IPS-18a (cell line): ENCODE data around the gene LGALS3BP.
"Not testable (repeated sequence)": the region's sequence is repeated elsewhere in the genome, so short reads cannot be mapped to it uniquely, and the experiment has no call there.

ENCODE experiments used
- H3K27ac ChIP-seq: one replicate; pipeline ENCODE4 v1.5.1; 2013; ENCODE audit warnings: low read length
- H3K27me3 ChIP-seq: one replicate; pipeline ENCODE4 v1.6.1; 2013; ENCODE audit warnings: mild to moderate bottlenecking, low read length; ENCODE audit not compliant: control insufficient read depth, insufficient read depth
- H3K36me3 ChIP-seq: one replicate; pipeline ENCODE4 v1.6.1; 2013; ENCODE audit warnings: low read depth, low read length; ENCODE audit not compliant: control insufficient read depth
- H3K4me1 ChIP-seq: one replicate; pipeline ENCODE4 v1.6.1; 2013; ENCODE audit warnings: low read depth, low read length; ENCODE audit not compliant: control insufficient read depth
- H3K4me3 ChIP-seq: one replicate; pipeline ENCODE4 v1.5.1; 2013; ENCODE audit warnings: low read length
- H3K9ac ChIP-seq: one replicate; pipeline ENCODE4 v1.6.1; 2013; ENCODE audit warnings: mild to moderate bottlenecking, low read length, moderate library complexity
- H3K9me3 ChIP-seq: one replicate; pipeline ENCODE4 v1.6.1; 2013; ENCODE audit warnings: low read depth, low read length; ENCODE audit not compliant: control insufficient read depth

Gene LGALS3BP

GRCh38 chr17:78972507-78973105 lies 7.1 kb downstream of the LGALS3BP start:
- Histone ChIP-seq H3K36me3 (no peaks in the 10 kb centered on the region), H3K4me3 (no peak overlapping the region), H3K27ac (no peak overlapping the region), H3K9ac (no peak overlapping the region), H3K9me3 (no peaks in the 10 kb centered on the region), H3K27me3 (no peaks in the 10 kb centered on the region), H3K4me1 (peaks cover 5% of the 10 kb centered on the region)

DNA sequence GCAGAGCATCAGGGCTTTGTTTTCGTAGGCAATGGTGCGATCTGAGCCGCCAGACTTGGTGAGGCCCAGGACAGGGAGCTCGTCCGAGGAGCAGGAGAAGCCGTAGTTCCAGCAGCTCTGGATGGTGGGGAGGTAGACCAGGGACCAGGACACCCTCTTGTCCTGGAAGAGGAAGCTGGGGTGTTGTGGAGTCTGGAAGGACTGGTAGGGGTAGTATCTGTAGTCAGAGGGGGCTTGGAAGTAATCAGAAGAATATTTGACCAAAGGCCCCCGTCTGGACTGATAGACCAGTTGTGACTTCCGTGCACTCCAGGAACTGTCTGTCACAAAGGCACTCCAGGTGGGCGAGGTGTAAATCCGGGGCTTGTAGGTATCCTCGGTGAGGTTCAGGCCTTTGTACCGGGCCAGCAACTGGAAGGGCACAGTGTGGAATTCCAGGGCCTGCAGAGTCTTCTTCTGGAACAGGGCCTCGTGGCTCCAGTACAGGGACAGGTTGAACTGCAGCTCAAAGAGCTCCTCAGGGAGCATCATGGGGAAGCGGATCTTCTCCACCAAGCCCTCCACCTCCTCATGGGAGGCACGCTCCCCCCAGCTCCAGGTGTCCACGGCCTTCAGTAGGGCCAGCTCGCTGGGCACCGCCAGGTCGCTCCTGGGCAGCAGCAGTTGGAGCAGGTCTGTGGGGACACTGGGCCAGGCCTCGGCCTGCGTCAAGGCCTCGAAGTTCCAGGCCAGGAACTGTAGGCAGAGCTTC lies 7.8 kb downstream of the LGALS3BP start:
- Histone ChIP-seq H3K9me3 (no peaks in the 10 kb centered on the region), H3K4me3 (no peak overlapping the region), H3K27ac (no peak overlapping the region), H3K4me1 (peaks cover 5% of the 10 kb centered on the region), H3K36me3 (no peaks in the 10 kb centered on the region), H3K9ac (no peak overlapping the region), H3K27me3 (no peaks in the 10 kb centered on the region)

- Histone ChIP-seq H3K36me3 (no peaks in the 10 kb centered on the region), H3K4me1 (peaks cover 5% of the 10 kb centered on the region), H3K4me3 (no peak overlapping the region), H3K27ac (no peak overlapping the region), H3K27me3 (no peaks in the 10 kb centered on the region), H3K9ac (no peak overlapping the region), H3K9me3 (no peaks in the 10 kb centered on the region)
These were observed 8.6 kb downstream of the LGALS3BP start for GRCh38 chr17:78970834-78971755.

GRCh38 chr17:78969865-78970264 lies 9.9 kb downstream of the LGALS3BP start:
- H3K9me3 ChIP-seq = no peaks in the 10 kb centered on the region
- no peaks in the 10 kb centered on the region for H3K27me3 ChIP-seq
- H3K9ac ChIP-seq = no peak overlapping the region
- H3K4me1 ChIP-seq = peaks cover 5% of the 10 kb centered on the region
- H3K27ac ChIP-seq = no peak overlapping the region
- H3K36me3 ChIP-seq = no peaks in the 10 kb centered on the region
- no peak overlapping the region for H3K4me3 ChIP-seq

DNA sequence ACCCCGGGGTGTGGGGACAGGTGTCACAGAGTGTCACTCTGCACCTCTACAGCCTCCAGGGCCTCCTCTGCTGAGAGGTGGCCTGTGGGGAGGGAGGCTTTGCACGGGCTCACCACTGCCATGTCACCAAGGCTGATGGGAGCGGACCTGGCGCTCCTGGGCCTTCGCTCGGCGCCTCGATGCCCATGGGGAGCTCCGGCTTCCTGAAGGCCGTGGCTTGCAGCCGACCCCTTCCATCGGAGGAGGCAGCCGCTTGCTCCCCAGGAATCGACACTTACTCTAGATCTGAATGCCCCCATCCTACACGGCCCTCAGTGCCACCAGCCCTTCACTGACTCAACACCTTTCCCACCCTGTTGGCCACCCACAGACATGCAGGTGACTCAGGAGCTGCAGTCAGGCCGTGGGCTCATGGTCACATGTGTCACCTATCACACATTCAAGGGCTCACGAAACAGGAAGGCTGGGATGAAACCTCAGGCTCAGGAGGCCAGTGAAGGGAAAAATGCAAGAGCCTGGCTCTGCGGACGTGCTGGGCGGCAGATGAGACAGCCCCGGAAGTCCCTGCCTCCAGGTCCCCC lies 11.9 kb downstream of the LGALS3BP start:
- Histone ChIP-seq H3K9ac (no peak overlapping the region), H3K4me3 (no peak overlapping the region), H3K27ac (no peak overlapping the region), H3K27me3 (no peaks in the 10 kb centered on the region), H3K9me3 (no peaks in the 10 kb centered on the region), H3K36me3 (no peaks in the 10 kb centered on the region), H3K4me1 (no peaks in the 10 kb centered on the region)

DNA sequence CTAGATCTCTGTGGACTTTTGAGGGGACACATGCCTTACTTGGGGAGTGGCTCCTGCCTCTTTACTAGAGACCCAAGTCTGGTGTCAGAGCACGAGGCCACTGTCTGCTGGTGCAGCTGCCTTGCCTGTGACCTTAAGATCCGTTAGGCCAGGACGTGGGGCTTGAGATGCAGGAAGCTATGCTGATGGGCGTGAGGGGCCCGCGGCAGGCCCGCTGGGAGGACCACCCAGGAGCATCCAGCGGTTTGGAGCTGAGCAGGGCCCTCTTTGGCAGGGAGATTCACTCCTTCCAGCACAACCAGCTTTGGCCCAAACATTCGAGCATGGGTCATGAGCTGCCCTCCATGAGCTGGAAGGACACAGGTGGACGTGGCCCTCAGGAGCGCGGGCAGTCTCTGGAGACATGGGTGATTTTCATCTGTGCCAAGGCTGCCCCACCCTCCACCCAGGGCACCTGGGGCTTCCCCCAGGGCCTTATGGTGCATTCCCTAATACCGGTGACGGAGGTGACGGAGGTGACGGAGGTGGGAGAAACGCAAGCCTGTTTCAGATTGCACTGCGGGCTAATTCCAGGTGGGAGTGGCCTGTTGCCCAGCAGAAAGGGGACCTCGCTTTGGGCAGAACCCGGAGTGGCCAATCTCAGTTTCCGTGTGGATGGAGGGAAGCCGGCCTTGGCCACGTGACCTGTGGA lies 12.7 kb downstream of the LGALS3BP start:
- H3K4me1 ChIP-seq = no peaks in the 10 kb centered on the region
- H3K4me3 ChIP-seq = no peak overlapping the region
- no peak overlapping the region for H3K27ac ChIP-seq
- H3K9ac ChIP-seq = no peak overlapping the region
- H3K9me3 ChIP-seq = no peaks in the 10 kb centered on the region
- no peaks in the 10 kb centered on the region for H3K36me3 ChIP-seq
- no peaks in the 10 kb centered on the region for H3K27me3 ChIP-seq

GRCh38 chr17:78966123-78966813 lies 13.5 kb downstream of the LGALS3BP start:
- Histone ChIP-seq H3K27me3 (no peaks in the 10 kb centered on the region), H3K27ac (no peak overlapping the region), H3K4me3 (no peak overlapping the region), H3K9me3 (no peaks in the 10 kb centered on the region), H3K4me1 (no peaks in the 10 kb centered on the region), H3K36me3 (no peaks in the 10 kb centered on the region), H3K9ac (no peak overlapping the region)

DNA sequence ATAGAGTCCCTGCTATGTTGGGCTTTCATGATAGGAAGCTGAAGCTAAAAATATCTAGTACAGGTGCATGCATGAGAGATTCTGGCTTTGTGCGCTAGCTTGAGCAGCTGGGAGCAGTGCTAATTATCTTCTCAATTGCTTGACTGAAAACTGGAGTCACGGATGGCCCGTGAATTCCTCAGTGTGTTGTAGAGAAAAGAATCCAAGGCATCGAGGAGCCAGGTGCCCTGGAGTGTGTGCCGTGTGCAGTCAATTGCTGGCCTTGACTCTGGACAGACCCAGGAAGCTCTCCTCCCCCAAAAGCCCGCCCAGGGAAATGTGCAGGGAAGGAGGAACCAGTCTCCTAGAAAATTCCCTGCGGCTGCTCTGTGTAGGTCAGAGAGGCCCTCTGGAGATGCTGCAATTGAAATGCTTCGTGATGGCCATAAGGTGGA lies 14.2 kb downstream of the LGALS3BP start:
- H3K27me3 ChIP-seq = no peaks in the 10 kb centered on the region
- no peaks in the 10 kb centered on the region for H3K9me3 ChIP-seq
- no peaks in the 10 kb centered on the region for H3K4me1 ChIP-seq
- no peak overlapping the region for H3K9ac ChIP-seq
- H3K27ac ChIP-seq = no peak overlapping the region
- no peaks in the 10 kb centered on the region for H3K36me3 ChIP-seq
- no peak overlapping the region for H3K4me3 ChIP-seq

- Histone ChIP-seq H3K36me3 (no peaks in the 10 kb centered on the region), H3K27ac (no peak overlapping the region), H3K4me3 (no peak overlapping the region), H3K9ac (no peak overlapping the region), H3K4me1 (no peaks in the 10 kb centered on the region), H3K27me3 (no peaks in the 10 kb centered on the region), H3K9me3 (no peaks in the 10 kb centered on the region)
These were observed 16.3 kb downstream of the LGALS3BP start for GRCh38 chr17:78963378-78963777.

DNA sequence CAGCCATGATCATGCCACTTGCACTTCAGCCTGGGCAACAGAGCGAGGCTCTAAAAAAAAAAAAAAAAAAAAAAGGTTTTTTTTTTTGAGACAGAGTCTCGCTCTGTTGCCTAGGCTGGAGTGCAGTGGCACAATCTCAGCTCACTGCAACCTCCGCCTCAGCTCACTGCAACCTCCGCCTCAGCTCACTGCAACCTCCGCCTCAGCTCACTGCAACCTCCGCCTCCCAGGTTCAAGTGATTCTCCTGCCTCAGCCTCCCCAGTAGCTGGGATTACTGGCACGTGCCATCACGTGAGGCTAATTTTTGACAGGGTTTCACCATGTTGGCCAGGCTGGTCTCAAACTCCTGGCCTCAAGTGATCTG lies 16.8 kb downstream of the LGALS3BP start:
- H3K27ac ChIP-seq, H3K4me1 ChIP-seq: not testable (repeated sequence)

More for the DNA sequence above, 16.8 kb downstream of the LGALS3BP start:
- not testable (repeated sequence) for H3K9ac ChIP-seq, H3K36me3 ChIP-seq, H3K4me3 ChIP-seq, H3K27me3 ChIP-seq, H3K9me3 ChIP-seq
